ENCODE measurements around the gene LMX1A. TPM values are rescaled to one million over a fixed set of nuclear protein-coding genes. Genes with fewer than 3 reads are reported as not detected.

Gene LMX1A
- total and polyA plus RNA-seq, 12 donors = 0.08 TPM; not detected in 11

DNA sequence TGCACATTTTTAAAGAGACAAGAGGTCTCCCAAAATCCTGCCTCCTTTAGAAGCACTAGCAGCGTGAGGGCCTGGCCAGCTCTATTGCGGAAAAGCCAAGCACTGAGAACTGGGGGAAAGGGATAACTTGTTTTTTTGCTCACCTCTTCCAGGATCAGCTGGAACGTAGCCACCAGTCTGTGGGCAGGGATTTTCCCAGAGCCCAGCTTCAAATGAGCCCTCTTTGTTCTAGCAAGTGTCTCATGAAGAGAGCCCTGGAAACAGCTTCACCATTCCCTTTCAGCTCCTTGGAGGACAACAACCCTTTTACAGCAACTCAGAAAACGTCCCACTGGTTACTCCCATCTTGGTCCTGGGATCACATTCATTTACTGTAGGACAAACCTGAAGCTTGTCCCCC, 195.4 kb downstream of the LMX1A start:
- no peaks in the 10 kb centered on the region for H3K27me3 ChIP-seq
- no peaks in the 10 kb centered on the region for H3K9me3 ChIP-seq (replicated peaks in 1 of 3)
- H3K36me3 ChIP-seq (replicated peaks in 1 of 2) = no peaks in the 10 kb centered on the region
- TF ChIP-seq, protein P1, sequence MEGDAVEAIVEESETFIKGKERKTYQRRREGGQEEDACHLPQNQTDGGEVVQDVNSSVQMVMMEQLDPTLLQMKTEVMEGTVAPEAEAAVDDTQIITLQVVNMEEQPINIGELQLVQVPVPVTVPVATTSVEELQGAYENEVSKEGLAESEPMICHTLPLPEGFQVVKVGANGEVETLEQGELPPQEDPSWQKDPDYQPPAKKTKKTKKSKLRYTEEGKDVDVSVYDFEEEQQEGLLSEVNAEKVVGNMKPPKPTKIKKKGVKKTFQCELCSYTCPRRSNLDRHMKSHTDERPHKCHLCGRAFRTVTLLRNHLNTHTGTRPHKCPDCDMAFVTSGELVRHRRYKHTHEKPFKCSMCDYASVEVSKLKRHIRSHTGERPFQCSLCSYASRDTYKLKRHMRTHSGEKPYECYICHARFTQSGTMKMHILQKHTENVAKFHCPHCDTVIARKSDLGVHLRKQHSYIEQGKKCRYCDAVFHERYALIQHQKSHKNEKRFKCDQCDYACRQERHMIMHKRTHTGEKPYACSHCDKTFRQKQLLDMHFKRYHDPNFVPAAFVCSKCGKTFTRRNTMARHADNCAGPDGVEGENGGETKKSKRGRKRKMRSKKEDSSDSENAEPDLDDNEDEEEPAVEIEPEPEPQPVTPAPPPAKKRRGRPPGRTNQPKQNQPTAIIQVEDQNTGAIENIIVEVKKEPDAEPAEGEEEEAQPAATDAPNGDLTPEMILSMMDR (IDR thresholded peaks at IDR 0.05) = no peak
- TF ChIP-seq POLR2A (IDR thresholded peaks at IDR 0.05) = no peak
- no peak overlapping the region for H3K4me3 ChIP-seq
- H3K27ac ChIP-seq = no peak overlapping the region
- DNase-seq = no peak
- WGBS, 4 donors = 41 to 69% (median 63%) methylated on average over 4 of the region's 4 CpGs
- intact Hi-C loops (cut with DNase I) = no loop called here
- no peaks in the 10 kb centered on the region for H3K4me1 ChIP-seq (replicated peaks in 1 of 2)

DNA sequence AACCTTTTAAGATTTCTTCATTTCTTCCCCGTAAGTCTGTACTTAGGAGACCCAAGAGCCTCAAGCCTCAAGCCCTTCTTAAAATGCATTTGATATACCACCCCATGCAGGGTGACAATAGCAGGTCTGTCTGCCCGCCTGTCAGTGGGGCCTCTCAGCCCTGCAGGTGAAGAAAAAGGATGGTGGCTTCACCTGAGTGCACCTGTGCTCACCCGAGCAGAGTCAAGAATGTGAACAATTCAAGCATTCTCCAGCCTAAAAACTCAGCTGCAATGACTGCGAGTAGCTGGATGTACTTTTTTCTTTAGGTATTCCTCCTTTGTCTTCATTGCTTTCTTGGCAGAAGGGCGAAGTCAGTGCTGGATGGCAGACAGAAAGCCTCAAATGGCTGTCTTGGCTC, 203.3 kb downstream of the LMX1A start:
- Histone ChIP-seq H3K4me3 (no peak overlapping the region), H3K4me1 (replicated peaks in 1 of 2) (no peaks in the 10 kb centered on the region), H3K9me3 (replicated peaks in 1 of 3) (no peaks in the 10 kb centered on the region), H3K27ac (no peak overlapping the region), H3K27me3 (no peaks in the 10 kb centered on the region), H3K36me3 (replicated peaks in 1 of 2) (no peaks in the 10 kb centered on the region)
- WGBS, 4 donors = 59 to 68% (median 63%) methylated on average over 5 of the region's 5 CpGs
- no peak for DNase-seq
- TF ChIP-seq POLR2A (IDR thresholded peaks at IDR 0.05) = no peak
- TF ChIP-seq, protein P1 (IDR thresholded peaks at IDR 0.05) = no peak
- intact Hi-C loops (cut with DNase I) = no loop called here

DNA sequence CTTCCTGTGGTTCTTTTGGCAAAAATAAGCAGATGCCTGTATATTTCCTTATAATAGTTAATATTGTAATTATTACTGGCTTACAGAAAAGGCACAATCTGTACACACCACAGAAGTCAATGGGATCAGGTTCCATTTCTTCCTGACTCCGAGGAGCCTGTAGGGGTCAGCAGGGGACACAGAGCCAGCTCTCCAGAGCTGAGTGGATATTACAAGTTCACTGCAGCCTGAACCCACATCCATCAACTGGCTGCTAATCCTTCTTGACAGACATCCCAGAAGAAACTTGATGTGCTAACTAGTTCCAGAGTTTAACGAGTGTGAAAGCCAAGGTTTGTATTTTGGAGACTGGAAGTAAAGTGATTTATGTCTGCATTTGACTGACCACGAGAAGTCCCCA, 203.8 kb downstream of the LMX1A start:
- TF ChIP-seq, protein P1 (IDR thresholded peaks at IDR 0.05) = no peak
- no peak for TF ChIP-seq POLR2A (IDR thresholded peaks at IDR 0.05)
- Histone ChIP-seq H3K4me3 (no peak overlapping the region), H3K36me3 (replicated peaks in 1 of 2) (no peaks in the 10 kb centered on the region), H3K27ac (no peak overlapping the region), H3K4me1 (replicated peaks in 1 of 2) (no peaks in the 10 kb centered on the region), H3K9me3 (replicated peaks in 1 of 3) (no peaks in the 10 kb centered on the region), H3K27me3 (no peaks in the 10 kb centered on the region)
- no peak for DNase-seq
- intact Hi-C loops (cut with DNase I) = no loop called here
- 23 to 27% (median 24%) methylated on average over 3 of the region's 3 CpGs for WGBS, 4 donors

DNA sequence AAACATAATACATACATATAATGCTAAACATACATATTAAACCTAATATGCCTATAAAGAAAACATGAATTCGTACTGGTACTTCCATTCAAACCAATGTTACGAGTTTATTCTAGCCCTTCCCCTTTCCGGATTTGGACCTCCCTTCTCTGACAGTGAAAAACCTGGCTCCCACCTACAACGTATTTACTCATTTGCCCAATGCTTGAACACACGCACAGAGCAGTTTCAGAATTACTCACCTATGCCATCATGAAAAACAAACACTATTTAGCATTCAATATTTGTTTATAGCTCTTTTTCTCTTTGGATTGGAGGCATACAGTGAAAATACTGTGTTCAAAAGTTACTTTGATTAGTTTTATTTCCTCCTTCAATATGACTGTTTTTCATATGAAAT, 204.4 kb downstream of the LMX1A start:
- Histone ChIP-seq H3K36me3 (replicated peaks in 1 of 2) (no peaks in the 10 kb centered on the region), H3K4me1 (replicated peaks in 1 of 2) (no peaks in the 10 kb centered on the region), H3K27me3 (no peaks in the 10 kb centered on the region), H3K4me3 (no peak overlapping the region), H3K9me3 (replicated peaks in 1 of 3) (no peaks in the 10 kb centered on the region), H3K27ac (no peak overlapping the region)
- intact Hi-C loops (cut with DNase I) = no loop called here
- no peak for DNase-seq
- 65 to 77% (median 66%) methylated on average over 5 of the region's 5 CpGs for WGBS, 4 donors
- TF ChIP-seq, protein P1 (IDR thresholded peaks at IDR 0.05) = no peak
- TF ChIP-seq POLR2A (IDR thresholded peaks at IDR 0.05) = no peak

Other genes starting within 250 kb of the LMX1A start
- gene RXRG, start 88.4 kb upstream of the LMX1A start, total RNA-seq = 1 to 10 TPM in 4 of 9 donors, under 1 TPM in 3, not detected in 2; 0.17 to 2.4 (median 1.2) TPM
- 1 to 10 TPM in 1 of 3 donors, under 1 TPM in 2; 0.68 to 2.1 (median 0.80) TPM for gene RXRG, start 88.4 kb upstream of the LMX1A start, polyA plus RNA-seq
- not detected for gene LRRC52, start 187.3 kb upstream of the LMX1A start, total RNA-seq
- gene LRRC52, start 187.3 kb upstream of the LMX1A start, polyA plus RNA-seq = not detected

Data from adrenal gland (tissue), 12 donors.